Ishikawa (cell line): Measurements from ENCODE around the gene SMAD6.

ENCODE experiments used
- CEBPB ChIP-seq: IDR thresholded peaks from 2 replicates; pipeline ENCODE4 v1.6.1; 2012
- CREB1 ChIP-seq: IDR thresholded peaks from 2 replicates; pipeline ENCODE4 v1.6.1; 2012; ENCODE audit warnings: low read depth
- EGR1 ChIP-seq: IDR thresholded peaks from 2 replicates; pipeline ENCODE4 v1.6.1; 2012
- EP300 ChIP-seq: IDR thresholded peaks from 2 replicates; pipeline ENCODE4 v1.6.1; 2012; ENCODE audit warnings: borderline replicate concordance
- FOXM1 ChIP-seq: IDR thresholded peaks from 2 replicates; pipeline ENCODE4 v1.6.1; 2012; ENCODE audit warnings: low read depth, borderline replicate concordance
- MAX ChIP-seq: IDR thresholded peaks from 2 replicates; pipeline ENCODE4 v1.6.1; 2012
- NFIC ChIP-seq: IDR thresholded peaks from 2 replicates; pipeline ENCODE4 v1.6.1; 2012
- RAD21 ChIP-seq: IDR thresholded peaks from 2 replicates; pipeline ENCODE4 v1.6.1; 2012; ENCODE audit warnings: low read depth
- REST ChIP-seq: IDR thresholded peaks from 2 replicates; pipeline ENCODE4 v1.6.1; 2012; ENCODE audit warnings: low read depth, mild to moderate bottlenecking
- TAF1 ChIP-seq: IDR thresholded peaks from 2 replicates; pipeline ENCODE4 v1.6.1; 2012; ENCODE audit warnings: low read depth, mild to moderate bottlenecking
- TCF12 ChIP-seq: IDR thresholded peaks from 2 replicates; pipeline ENCODE4 v1.6.1; 2012; ENCODE audit warnings: low read depth
- TEAD4 ChIP-seq: IDR thresholded peaks from 2 replicates; pipeline ENCODE4 v1.6.1; 2012
- USF1 ChIP-seq: IDR thresholded peaks from 2 replicates; pipeline ENCODE4 v1.6.1; 2012
- YY1 ChIP-seq: IDR thresholded peaks from 2 replicates; pipeline ENCODE4 v1.6.1; 2012; ENCODE audit warnings: low read depth

GRCh38 chr15:66702787-66703539, 927 bp downstream of the SMAD6 start:
- TF ChIP-seq REST (no peak), USF1 (no peak), TEAD4 (no peak), CEBPB (no peak), NFIC (no peak), CREB1 (no peak), EGR1 (no peak), MAX (peak; percentile 89), TCF12 (no peak), RAD21 (no peak), EP300 (no peak), TAF1 (peak; percentile 27; the same call in 1 of the 2 replicates), FOXM1 (no peak), YY1 (no peak)
